Large intestine (tissue), 3 donors: Measurements from ENCODE around the gene SLC35F2. TPM values are rescaled to one million over a fixed set of nuclear protein-coding genes. Genes with fewer than 3 reads are reported as not detected.
"Not testable (repeated sequence)": the region's sequence is repeated elsewhere in the genome, so short reads cannot be mapped to it uniquely, and the experiment has no call there.

Experiments used
- DNase-seq, 2 donors: peaks; one replicate each; pipeline versions ENCODE4 v3.0.0 to v3.0.0-alpha.2; 2013
- H3K27ac ChIP-seq: one replicate; pipeline ENCODE4 v1.5.1; 2013; ENCODE audit warnings: low read length
- H3K27me3 ChIP-seq: 2 replicates; pipeline ENCODE4 v1.6.1; 2013; ENCODE audit warnings: low read length; ENCODE audit not compliant: control insufficient read depth, insufficient read depth
- H3K36me3 ChIP-seq: 2 replicates; pipeline ENCODE4 v1.6.1; 2013; ENCODE audit warnings: low read length; ENCODE audit not compliant: control insufficient read depth, insufficient read depth
- H3K4me1 ChIP-seq: one replicate; pipeline ENCODE4 v1.6.1; 2013; ENCODE audit warnings: low read length; ENCODE audit not compliant: control insufficient read depth, insufficient read depth
- H3K4me3 ChIP-seq: one replicate; pipeline ENCODE4 v1.5.1; 2013; ENCODE audit warnings: low read length
- H3K9me3 ChIP-seq: one replicate; pipeline ENCODE4 v1.6.1; 2013; ENCODE audit warnings: mild to moderate bottlenecking, low read depth, low read length, moderate library complexity; ENCODE audit not compliant: control insufficient read depth
- WGBS: methylation state at CpG from one replicate; pipeline ENCODE4 v1.1.5; 2013; ENCODE audit warnings: low lambda C conversion rate; ENCODE audit not compliant: insufficient coverage; 5-methylcytosine and 5-hydroxymethylcytosine counted together
- polyA plus RNA-seq: library from polyadenylated mRNA; unstranded; fragments of 120-200 nt; gene quantifications from one replicate; pipeline ENCODE4 v1.2.1, GENCODE V29; 2013

The SLC35F2 gene
- polyA plus RNA-seq, 1 donor = 12.5 TPM

- Histone ChIP-seq H3K9me3 (no peaks in the 10 kb centered on the region), H3K36me3 (no peaks in the 10 kb centered on the region), H3K27me3 (no peaks in the 10 kb centered on the region), H3K4me1 (no peaks in the 10 kb centered on the region), H3K4me3 (no peak overlapping the region), H3K27ac (no peak overlapping the region)
- no peak for DNase-seq
- WGBS = no CpG with 5 or more reads among the region's 8 CpGs
Measured at GRCh38 chr11:107842412-107843100, 16.0 kb downstream of the SLC35F2 start.

- no peak for DNase-seq
Measured at GRCh38 chr11:107840129-107840484, 18.5 kb downstream of the SLC35F2 start.

GRCh38 chr11:107836851-107837250 is 21.7 kb downstream of the SLC35F2 start:
- no peaks in the 10 kb centered on the region for H3K36me3 ChIP-seq
- H3K27me3 ChIP-seq = no peaks in the 10 kb centered on the region
- H3K9me3 ChIP-seq = no peaks in the 10 kb centered on the region
- H3K27ac ChIP-seq = no peak overlapping the region
- DNase-seq = no peak
- WGBS = no CpG with 5 or more reads among the region's 3 CpGs
- H3K4me3 ChIP-seq = no peak overlapping the region
- H3K4me1 ChIP-seq = no peaks in the 10 kb centered on the region

More at GRCh38 chr11:107840129-107840484, 18.5 kb downstream of the SLC35F2 start:
- Histone ChIP-seq H3K27me3 (no peaks in the 10 kb centered on the region), H3K36me3 (no peaks in the 10 kb centered on the region), H3K4me1 (no peaks in the 10 kb centered on the region), H3K27ac (no peak overlapping the region), H3K4me3 (no peak overlapping the region), H3K9me3 (no peaks in the 10 kb centered on the region)
- WGBS = 86% methylated on average over 1 of the region's 2 CpGs

GRCh38 chr11:107834995-107835394 is 23.6 kb downstream of the SLC35F2 start:
- DNase-seq = peak in 1 of 2 donors; percentile 21
- H3K36me3 ChIP-seq = no peaks in the 10 kb centered on the region
- no peaks in the 10 kb centered on the region for H3K27me3 ChIP-seq
- no peaks in the 10 kb centered on the region for H3K4me1 ChIP-seq
- WGBS = no CpG with 5 or more reads among the region's 6 CpGs
- H3K27ac ChIP-seq = no peak overlapping the region
- H3K9me3 ChIP-seq = no peaks in the 10 kb centered on the region
- H3K4me3 ChIP-seq = no peak overlapping the region

GRCh38 chr11:107833926-107834325 is 24.7 kb downstream of the SLC35F2 start:
- not testable (repeated sequence) for H3K27me3 ChIP-seq
- whole genome bisulfite sequencing = 36% methylated on average over 2 of the region's 6 CpGs

GRCh38 chr11:107830915-107831540 is 27.6 kb downstream of the SLC35F2 start:
- no peaks in the 10 kb centered on the region for H3K4me1 ChIP-seq
- WGBS = no CpG with 5 or more reads among the region's 5 CpGs
- no peak for DNase-seq
- H3K4me3 ChIP-seq = no peak overlapping the region
- H3K9me3 ChIP-seq = peaks cover 2% of the 10 kb centered on the region
- H3K36me3 ChIP-seq = no peaks in the 10 kb centered on the region
- no peaks in the 10 kb centered on the region for H3K27me3 ChIP-seq
- H3K27ac ChIP-seq = no peak overlapping the region

More at GRCh38 chr11:107833926-107834325, 24.7 kb downstream of the SLC35F2 start:
- H3K4me3 ChIP-seq, H3K36me3 ChIP-seq, DNase-seq, H3K27ac ChIP-seq, H3K9me3 ChIP-seq, H3K4me1 ChIP-seq: not testable (repeated sequence)

- Histone ChIP-seq H3K4me3 (no peak overlapping the region), H3K27me3 (no peaks in the 10 kb centered on the region), H3K4me1 (no peaks in the 10 kb centered on the region), H3K27ac (no peak overlapping the region), H3K9me3 (peaks cover 2% of the 10 kb centered on the region), H3K36me3 (no peaks in the 10 kb centered on the region)
- no peak for DNase-seq
- no CpG with 5 or more reads among the region's 3 CpGs for WGBS
Measured at GRCh38 chr11:107827041-107827440, 31.5 kb downstream of the SLC35F2 start.

GRCh38 chr11:107825875-107826274 is 32.7 kb downstream of the SLC35F2 start:
- WGBS = no CpG with 5 or more reads among the region's 2 CpGs
- H3K27ac ChIP-seq = no peak overlapping the region
- no peaks in the 10 kb centered on the region for H3K36me3 ChIP-seq
- H3K9me3 ChIP-seq = peaks cover 2% of the 10 kb centered on the region
- no peak for DNase-seq
- H3K27me3 ChIP-seq = no peaks in the 10 kb centered on the region
- H3K4me1 ChIP-seq = no peaks in the 10 kb centered on the region
- H3K4me3 ChIP-seq = no peak overlapping the region

GRCh38 chr11:107824668-107825369 is 33.8 kb downstream of the SLC35F2 start:
- WGBS = 100% methylated on average over 1 of the region's 5 CpGs

GRCh38 chr11:107821199-107821927 is 37.2 kb downstream of the SLC35F2 start:
- H3K4me3 ChIP-seq = no peak overlapping the region
- H3K9me3 ChIP-seq = no peaks in the 10 kb centered on the region
- H3K36me3 ChIP-seq = no peaks in the 10 kb centered on the region
- H3K27me3 ChIP-seq = no peaks in the 10 kb centered on the region
- no peak for DNase-seq
- H3K27ac ChIP-seq = no peak overlapping the region
- WGBS = 100% methylated on average over 1 of the region's 3 CpGs
- no peaks in the 10 kb centered on the region for H3K4me1 ChIP-seq

More at GRCh38 chr11:107824668-107825369, 33.8 kb downstream of the SLC35F2 start:
- H3K9me3 ChIP-seq = peaks cover 2% of the 10 kb centered on the region
- no peaks in the 10 kb centered on the region for H3K36me3 ChIP-seq
- no peak overlapping the region for H3K4me3 ChIP-seq
- H3K27me3 ChIP-seq = no peaks in the 10 kb centered on the region
- no peaks in the 10 kb centered on the region for H3K4me1 ChIP-seq
- no peak for DNase-seq
- H3K27ac ChIP-seq = no peak overlapping the region
